HEK293 (cell line): ENCODE results near the gene GAS1.

ENCODE experiments used
- CTCF ChIA-PET: fragments of 350-600 bp; formaldehyde crosslinking; extraction: SDS; loops from one replicate; lab custom pipeline; 2021; ENCODE audit warnings: antibody characterized with exemption; lab: Yijun Ruan, JAX
- POLR2A ChIA-PET: fragments of 300-600 bp; formaldehyde crosslinking; extraction: SDS; loops from one replicate; lab custom pipeline; 2020; ENCODE audit warnings: antibody characterized with exemption, inconsistent platforms; lab: Yijun Ruan, JAX
- H3K27ac ChIP-seq: fragments of 200-500 bp; sonication (Bioruptor generic); 2 replicates; pipeline ENCODE4 v1.5.1; 2014; ENCODE audit warnings: low read depth, low read length, control low read depth, inconsistent platforms; ENCODE audit errors: extremely low read depth
- H3K36me3 ChIP-seq, 2 experiments: fragments of 200-500 bp in 1 of 2; sonication (Bioruptor generic) in 1 of 2; 1 replicate in 1 of 2; 2 replicates in 1 of 2; pipeline ENCODE4 v1.5.1; 2014 to 2017; ENCODE audit warnings: inconsistent platforms in 2 of 2, low read length in 2 of 2; ENCODE audit not compliant: control insufficient read depth in 2 of 2, insufficient read depth in 1 of 2
- H3K4me1 ChIP-seq: fragments of 200-500 bp; sonication (Bioruptor generic); 2 replicates; pipeline ENCODE4 v1.5.1; 2014; ENCODE audit warnings: mild to moderate bottlenecking, low read length, inconsistent platforms; ENCODE audit not compliant: control insufficient read depth, insufficient read depth
- H3K4me3 ChIP-seq: 2 replicates; pipeline ENCODE4 v1.5.1; 2011; ENCODE audit warnings: low read depth, mild to moderate bottlenecking, control low read depth, low read length, moderate library complexity
- H3K9me3 ChIP-seq: fragments of 200-500 bp; sonication (Bioruptor generic); 2 replicates; pipeline ENCODE4 v1.5.1; 2014; ENCODE audit warnings: low read depth, low read length, inconsistent platforms; ENCODE audit not compliant: control insufficient read depth, insufficient read depth
- FEZF1 ChIP-seq: fragments of 450-650 bp; formaldehyde crosslinking; IDR thresholded peaks from 2 replicates; pipeline ENCODE4 v1.5.1; 2016; ENCODE audit warnings: missing biosample characterization, missing genetic modification characterization
- OSR2 ChIP-seq: fragments of 450-650 bp; formaldehyde crosslinking; IDR thresholded peaks from 2 replicates; pipeline ENCODE4 v1.5.1; 2016; ENCODE audit warnings: missing biosample characterization, missing genetic modification characterization
- PRDM6 ChIP-seq: fragments of 450-650 bp; formaldehyde crosslinking; IDR thresholded peaks from 2 replicates; pipeline ENCODE4 v1.5.1; 2017; ENCODE audit warnings: missing biosample characterization, missing genetic modification characterization
- RBAK ChIP-seq: fragments of 450-650 bp; formaldehyde crosslinking; IDR thresholded peaks from 2 replicates; pipeline ENCODE4 v1.5.1; 2016; ENCODE audit warnings: missing biosample characterization, missing genetic modification characterization
- SP7 ChIP-seq: fragments of 450-650 bp; formaldehyde crosslinking; IDR thresholded peaks from 2 replicates; pipeline ENCODE4 v1.5.1; 2016; ENCODE audit warnings: missing biosample characterization, missing genetic modification characterization
- TCF7L2 ChIP-seq: IDR thresholded peaks from 2 replicates; pipeline ENCODE4 v1.6.1; 2011; ENCODE audit warnings: low read depth, mild to moderate bottlenecking, inconsistent platforms, low read length, moderate library complexity, borderline replicate concordance
- YY2 ChIP-seq: fragments of 450-650 bp; formaldehyde crosslinking; IDR thresholded peaks from 2 replicates; pipeline ENCODE4 v1.5.1; 2016; ENCODE audit warnings: missing biosample characterization, missing genetic modification characterization
- ZBTB48 ChIP-seq: fragments of 450-650 bp; formaldehyde crosslinking; IDR thresholded peaks from 2 replicates; pipeline ENCODE4 v1.5.1; 2016; ENCODE audit warnings: missing biosample characterization, missing genetic modification characterization
- ZBTB49 ChIP-seq: fragments of 450-650 bp; formaldehyde crosslinking; IDR thresholded peaks from 2 replicates; pipeline ENCODE4 v1.5.1; 2016; ENCODE audit warnings: missing biosample characterization, missing genetic modification characterization, low read depth
- ZBTB7A ChIP-seq: fragments of 450-650 bp; formaldehyde crosslinking; IDR thresholded peaks from 2 replicates; pipeline ENCODE4 v1.5.1; 2016; ENCODE audit warnings: low read depth, missing biosample characterization, missing genetic modification characterization
- ZFHX2 ChIP-seq: fragments of 450-650 bp; formaldehyde crosslinking; conservative IDR thresholded peaks from 2 replicates; pipeline ENCODE4 v1.5.1; 2016; ENCODE audit warnings: missing biosample characterization, missing genetic modification characterization
- ZNF146 ChIP-seq: fragments of 450-650 bp; formaldehyde crosslinking; IDR thresholded peaks from 2 replicates; pipeline ENCODE4 v1.5.1; 2016; ENCODE audit warnings: missing biosample characterization, missing genetic modification characterization
- ZNF202 ChIP-seq: fragments of 450-650 bp; formaldehyde crosslinking; IDR thresholded peaks from 2 replicates; pipeline ENCODE4 v1.5.1; 2016; ENCODE audit warnings: missing biosample characterization, missing genetic modification characterization, borderline replicate concordance
- ZNF239 ChIP-seq: fragments of 450-650 bp; formaldehyde crosslinking; IDR thresholded peaks from 2 replicates; pipeline ENCODE4 v1.5.1; 2016; ENCODE audit warnings: missing biosample characterization, missing genetic modification characterization
- ZNF292 ChIP-seq: fragments of 450-650 bp; formaldehyde crosslinking; IDR thresholded peaks from 2 replicates; pipeline ENCODE4 v1.5.1; 2016; ENCODE audit warnings: low read depth, missing biosample characterization, missing genetic modification characterization, borderline replicate concordance
- ZNF311 ChIP-seq: fragments of 450-650 bp; formaldehyde crosslinking; IDR thresholded peaks from 2 replicates; pipeline ENCODE4 v1.5.1; 2017; ENCODE audit warnings: missing biosample characterization, missing genetic modification characterization, borderline replicate concordance
- ZNF391 ChIP-seq: fragments of 450-650 bp; formaldehyde crosslinking; IDR thresholded peaks from 2 replicates; pipeline ENCODE4 v1.5.1; 2016; ENCODE audit warnings: low read depth, missing biosample characterization, missing genetic modification characterization, borderline replicate concordance
- ZNF426 ChIP-seq: fragments of 450-650 bp; formaldehyde crosslinking; IDR thresholded peaks from 2 replicates; pipeline ENCODE4 v1.5.1; 2017; ENCODE audit warnings: missing biosample characterization, missing genetic modification characterization, mild to moderate bottlenecking, inconsistent platforms, moderate library complexity
- ZNF530 ChIP-seq: fragments of 450-650 bp; formaldehyde crosslinking; IDR thresholded peaks from 2 replicates; pipeline ENCODE4 v1.5.1; 2016; ENCODE audit warnings: low read depth, missing biosample characterization, missing genetic modification characterization
- ZNF555 ChIP-seq: fragments of 450-650 bp; formaldehyde crosslinking; conservative IDR thresholded peaks from 2 replicates; pipeline ENCODE4 v1.5.1; 2017; ENCODE audit warnings: missing biosample characterization, mild to moderate bottlenecking, missing genetic modification characterization, inconsistent platforms
- ZNF623 ChIP-seq: fragments of 450-650 bp; formaldehyde crosslinking; IDR thresholded peaks from 2 replicates; pipeline ENCODE4 v1.5.1; 2016; ENCODE audit warnings: missing biosample characterization, missing genetic modification characterization
- ZNF692 ChIP-seq: fragments of 450-650 bp; formaldehyde crosslinking; IDR thresholded peaks from 2 replicates; pipeline ENCODE4 v1.5.1; 2016; ENCODE audit warnings: missing biosample characterization, missing genetic modification characterization
- TF ChIP-seq, protein P1 (sequence below): fragments of 450-650 bp; formaldehyde crosslinking; IDR thresholded peaks from 2 replicates; pipeline ENCODE4 v1.5.1; 2017; ENCODE audit warnings: missing biosample characterization, missing genetic modification characterization

The GAS1 gene

GRCh38 chr9:86987900-86988299 is 40.6 kb upstream of the GAS1 start:
- H3K27ac ChIP-seq, result no peak overlapping the region
- TF ChIP-seq ZNF391 (no peak), RBAK (tag by site-specific recombination) (no peak)
- TF ChIP-seq, all 188 proteins: peak for 0
- Histone ChIP-seq H3K9me3 (no peaks in the 10 kb centered on the region), H3K4me1 (peaks cover 11% of the 10 kb centered on the region), H3K4me3 (no peak overlapping the region), H3K36me3 (no peaks in the 10 kb centered on the region)
- CTCF ChIA-PET, result interaction anchor here (0.6 to 1.0 kb wide), 2 partner anchors 11 to 19 kb away, joined by 3 to 5 read pairs; no protein-coding TSS in a partner anchor
- POLR2A ChIA-PET, result no interaction called here

GRCh38 chr9:86985132-86985647 is 37.9 kb upstream of the GAS1 start:
- ChIA-PET POLR2A (no interaction called here), CTCF (no interaction called here)
- no peak overlapping the region for H3K27ac ChIP-seq
- H3K4me1 ChIP-seq, result peaks cover 11% of the 10 kb centered on the region
- no peaks in the 10 kb centered on the region for H3K9me3 ChIP-seq
- no peak overlapping the region for H3K4me3 ChIP-seq
- TF ChIP-seq ZNF239 (no peak), FEZF1 (tag by site-specific recombination) (peak; percentile 78), ZNF692 (tag by site-specific recombination) (peak; percentile 61; the same call in 1 of the 2 replicates), ZBTB48 (no peak), TCF7L2 (peak; percentile 69), ZNF555 (tag by site-specific recombination) (no peak), SP7 (tag by site-specific recombination) (peak; percentile 82), PRDM6 (tag by site-specific recombination) (0 out of 2 replicates have a peak, but pooled peaks have one; percentile 5)
- TF ChIP-seq, protein P1, sequence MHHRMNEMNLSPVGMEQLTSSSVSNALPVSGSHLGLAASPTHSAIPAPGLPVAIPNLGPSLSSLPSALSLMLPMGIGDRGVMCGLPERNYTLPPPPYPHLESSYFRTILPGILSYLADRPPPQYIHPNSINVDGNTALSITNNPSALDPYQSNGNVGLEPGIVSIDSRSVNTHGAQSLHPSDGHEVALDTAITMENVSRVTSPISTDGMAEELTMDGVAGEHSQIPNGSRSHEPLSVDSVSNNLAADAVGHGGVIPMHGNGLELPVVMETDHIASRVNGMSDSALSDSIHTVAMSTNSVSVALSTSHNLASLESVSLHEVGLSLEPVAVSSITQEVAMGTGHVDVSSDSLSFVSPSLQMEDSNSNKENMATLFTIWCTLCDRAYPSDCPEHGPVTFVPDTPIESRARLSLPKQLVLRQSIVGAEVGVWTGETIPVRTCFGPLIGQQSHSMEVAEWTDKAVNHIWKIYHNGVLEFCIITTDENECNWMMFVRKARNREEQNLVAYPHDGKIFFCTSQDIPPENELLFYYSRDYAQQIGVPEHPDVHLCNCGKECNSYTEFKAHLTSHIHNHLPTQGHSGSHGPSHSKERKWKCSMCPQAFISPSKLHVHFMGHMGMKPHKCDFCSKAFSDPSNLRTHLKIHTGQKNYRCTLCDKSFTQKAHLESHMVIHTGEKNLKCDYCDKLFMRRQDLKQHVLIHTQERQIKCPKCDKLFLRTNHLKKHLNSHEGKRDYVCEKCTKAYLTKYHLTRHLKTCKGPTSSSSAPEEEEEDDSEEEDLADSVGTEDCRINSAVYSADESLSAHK, result 0 out of 2 replicates have a peak, but pooled peaks have one; percentile 49
- no peaks in the 10 kb centered on the region for H3K36me3 ChIP-seq

DNA sequence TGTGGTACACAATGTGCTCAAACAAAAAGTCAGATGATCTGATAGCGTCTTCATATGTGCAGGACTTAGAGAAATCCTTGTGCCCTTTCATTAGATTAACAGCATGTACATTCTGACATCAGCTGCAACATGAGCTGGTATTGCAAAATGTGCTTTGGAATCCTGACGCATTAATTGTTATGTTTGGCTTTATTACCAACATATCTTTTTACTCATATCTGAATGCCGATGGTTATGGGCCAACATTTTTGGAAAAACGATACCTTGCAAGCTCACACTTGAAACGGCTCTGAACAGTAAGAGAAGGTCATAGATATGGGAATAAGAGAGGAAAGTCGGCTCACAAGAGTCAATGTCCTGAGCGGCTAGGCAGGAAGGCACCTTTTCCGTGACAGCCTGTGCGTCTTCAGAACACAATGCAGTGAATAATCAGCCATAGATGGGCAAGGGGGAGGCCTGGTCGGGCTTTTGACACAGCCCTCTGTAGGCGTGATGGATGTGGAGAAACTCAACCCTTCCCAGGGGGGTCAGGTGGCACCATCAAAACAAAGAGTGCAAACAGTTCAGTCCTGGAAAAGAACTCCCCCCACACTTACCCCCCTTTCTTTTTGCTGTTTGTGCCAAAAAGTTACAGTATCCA is 36.4 kb upstream of the GAS1 start:
- Histone ChIP-seq H3K36me3 (no peaks in the 10 kb centered on the region), H3K27ac (peak overlapping the region; percentile 20; the same call in 1 of the 2 replicates), H3K4me3 (no peak overlapping the region), H3K4me1 (peaks cover 11% of the 10 kb centered on the region), H3K9me3 (no peaks in the 10 kb centered on the region)
- ChIA-PET CTCF (interaction anchor here (1.0 kb wide), 1 partner anchor 9 kb away, joined by 4 read pairs; no protein-coding TSS in a partner anchor), POLR2A (interaction anchor here (0.7 to 0.9 kb wide), 2 partner anchors 36 to 37 kb away, joined by 3 read pairs; partner anchors contain the start of gene GAS1)
- peak; percentile 42 for TF ChIP-seq OSR2 (tag by site-specific recombination)
- TF ChIP-seq ZNF202 (tag by site-specific recombination), result no peak
- no peak; the same call in 1 of the 2 replicates for TF ChIP-seq ZNF146 (tag by site-specific recombination)
- TF ChIP-seq ZBTB7A (tag by site-specific recombination), result no peak
- peak; percentile 70 for TF ChIP-seq ZFHX2 (tag by site-specific recombination)
- TF ChIP-seq FEZF1 (tag by site-specific recombination), result peak; percentile 71
- TF ChIP-seq ZBTB49, result no peak
- no peak for TF ChIP-seq ZNF311 (tag by site-specific recombination)
- no peak for TF ChIP-seq ZNF426
- no peak for TF ChIP-seq ZNF530 (tag by site-specific recombination)
- no peak for TF ChIP-seq ZNF623 (tag by site-specific recombination)
- no peak for TF ChIP-seq ZNF292 (tag by site-specific recombination)
- no peak for TF ChIP-seq YY2 (tag by site-specific recombination)
